Motor neuron (in vitro differentiated cells): ENCODE measurements around the gene INTS7. TPM values are rescaled to one million over a fixed set of nuclear protein-coding genes. Genes with fewer than 3 reads are reported as not detected.

Experiments
- ATAC-seq, 8 experiments: fragments of 200-7000 bp; cut with Tn5 transposase; replicated peaks in 6 of 8; 2 replicates each; pipeline ENCODE4 v1.8.0; 2021; ENCODE audit warnings: mild to moderate bottlenecking in 8 of 8, moderate library complexity in 8 of 8
- H3K27ac ChIP-seq, 2 donors: fragments of 250-450 bp; sonication (Bioruptor Pico); 2 replicates each; pipeline ENCODE4 v1.9.0; 2021; ENCODE audit warnings: antibody characterized with exemption in 2 of 2, mild to moderate bottlenecking in 2 of 2, moderate library complexity in 1 of 2
- H3K4me1 ChIP-seq, 2 donors: fragments of 250-450 bp; sonication (Bioruptor Pico); replicated peaks in 1 of 2; 2 replicates each; pipeline ENCODE4 v1.6.1; 2021; ENCODE audit warnings: antibody characterized with exemption in 2 of 2, mild to moderate bottlenecking in 2 of 2, moderate library complexity in 1 of 2
- H3K4me3 ChIP-seq, 5 donors: fragments of 250-450 bp; sonication (Bioruptor Pico); 2 replicates each; pipeline ENCODE4 v1.9.0; 2021; ENCODE audit warnings: antibody characterized with exemption in 5 of 5, mild to moderate bottlenecking in 5 of 5, moderate library complexity in 4 of 5
- WGBS, 10 experiments: fragments of 450-650 bp; shearing (Covaris generic); methylation state at CpG; one replicate each; pipeline ENCODE4 v1.0.0; 2022; 5-methylcytosine and 5-hydroxymethylcytosine counted together
- in situ Hi-C, 9 experiments: fragments of 400-800 bp; cut with MboI; loops; one replicate each; pipeline ENCODE4 v1.15.0; 2021; ENCODE audit warnings: low sequenced_read_pairs in 9 of 9, low pct_unique_long_range_greater_than_20kb in 2 of 9; ENCODE audit not compliant: unreplicated experiment in 9 of 9
- total RNA-seq, 8 experiments: library from RNA; unstranded; fragments of 300-600 nt; gene quantifications; 2 replicates each; pipeline versions ENCODE4 v1.2.3 to v1.2.4, GENCODE V29; 2022

Gene INTS7
- total RNA-seq, 8 experiments from 2014 or later, result 12.1 to 31.7 (median 13.8) TPM

- ATAC-seq, result no peak
- in situ Hi-C loops, result no loop called here
- WGBS, 10 experiments, result 0 to 100% (median 70%) methylated on average over 1 to 2 of the region's 2 CpGs; no CpG with 5 or more reads in 1 of the 10 experiments
Observed at GRCh38 chr1:211903490-211904245, 131.7 kb downstream of the INTS7 start.

GRCh38 chr1:211902624-211903291, 132.6 kb downstream of the INTS7 start:
- 34 to 100% (median 90%) methylated on average over 1 to 4 of the region's 4 CpGs; no CpG with 5 or more reads in 4 of the 10 experiments for WGBS, 10 experiments
- Histone ChIP-seq H3K4me3 (no peak overlapping the region), H3K27ac (no peak overlapping the region), H3K4me1 (no peaks in the 10 kb centered on the region)
- no peak for ATAC-seq
- in situ Hi-C loops, result no loop called here

More at GRCh38 chr1:211903490-211904245, 131.7 kb downstream of the INTS7 start:
- no peaks in the 10 kb centered on the region for H3K4me1 ChIP-seq
- H3K4me3 ChIP-seq, result no peak overlapping the region
- H3K27ac ChIP-seq, result no peak overlapping the region

GRCh38 chr1:211901945-211902344, 133.4 kb downstream of the INTS7 start:
- no peak overlapping the region for H3K4me3 ChIP-seq
- H3K27ac ChIP-seq, result no peak overlapping the region
- ATAC-seq, result no peak
- WGBS, 10 experiments, result 60 to 100% (median 82%) methylated on average over 1 to 2 of the region's 2 CpGs; no CpG with 5 or more reads in 5 of the 10 experiments
- in situ Hi-C loops, result no loop called here
- no peaks in the 10 kb centered on the region for H3K4me1 ChIP-seq

GRCh38 chr1:211900441-211900840, 134.9 kb downstream of the INTS7 start:
- H3K4me3 ChIP-seq, result no peak overlapping the region
- 0 to 100% (median 89%) methylated on average over 1 to 2 of the region's 2 CpGs for WGBS, 10 experiments
- no peak overlapping the region for H3K27ac ChIP-seq
- in situ Hi-C loops, result no loop called here
- H3K4me1 ChIP-seq, result no peaks in the 10 kb centered on the region
- ATAC-seq, result no peak

- 28 to 95% (median 84%) methylated on average over 4 to 9 of the region's 9 CpGs; no CpG with 5 or more reads in 1 of the 10 experiments for WGBS, 10 experiments
- ATAC-seq, result peak in 3 of 8 experiments; percentile 8 to 90 (median 82)
- Histone ChIP-seq H3K27ac (no peak overlapping the region), H3K4me1 (no peaks in the 10 kb centered on the region), H3K4me3 (no peak overlapping the region)
- in situ Hi-C loops, result no loop called here
Observed at GRCh38 chr1:211896958-211897357, 138.4 kb downstream of the INTS7 start.

- in situ Hi-C loops, result no loop called here
- no peak for ATAC-seq
Observed at GRCh38 chr1:211895126-211895759, 140.1 kb downstream of the INTS7 start.

GRCh38 chr1:211894312-211894711, 141.0 kb downstream of the INTS7 start:
- in situ Hi-C loops, result no loop called here
- WGBS, 10 experiments, result 60 to 95% (median 81%) methylated on average over 2 to 5 of the region's 5 CpGs; no CpG with 5 or more reads in 3 of the 10 experiments
- H3K27ac ChIP-seq, result no peak overlapping the region
- no peaks in the 10 kb centered on the region for H3K4me1 ChIP-seq
- ATAC-seq, result no peak
- no peak overlapping the region for H3K4me3 ChIP-seq

More at GRCh38 chr1:211895126-211895759, 140.1 kb downstream of the INTS7 start:
- H3K4me3 ChIP-seq, result no peak overlapping the region
- no peak overlapping the region for H3K27ac ChIP-seq
- no peaks in the 10 kb centered on the region for H3K4me1 ChIP-seq
- WGBS, 10 experiments, result 39 to 90% (median 74%) methylated on average over 2 to 3 of the region's 3 CpGs; no CpG with 5 or more reads in 2 of the 10 experiments

- H3K4me1 ChIP-seq, result no peaks in the 10 kb centered on the region
- 0 to 90% (median 70%) methylated on average over 1 to 5 of the region's 5 CpGs for WGBS, 10 experiments
- ATAC-seq, result peak in 4 of 8 experiments; percentile 31 to 58 (median 46)
- H3K27ac ChIP-seq, result no peak overlapping the region
- no peak overlapping the region for H3K4me3 ChIP-seq
- in situ Hi-C loops, result no loop called here
Observed at GRCh38 chr1:211893260-211893659, 142.1 kb downstream of the INTS7 start.

- no peak overlapping the region for H3K27ac ChIP-seq
- WGBS, 10 experiments, result 40 to 92% (median 79%) methylated on average over 1 to 3 of the region's 3 CpGs; no CpG with 5 or more reads in 1 of the 10 experiments
- no peaks in the 10 kb centered on the region for H3K4me1 ChIP-seq
- ATAC-seq, result no peak
- in situ Hi-C loops, result no loop called here
- no peak overlapping the region for H3K4me3 ChIP-seq
Observed at GRCh38 chr1:211892577-211892976, 142.8 kb downstream of the INTS7 start.

GRCh38 chr1:211891708-211892107, 143.6 kb downstream of the INTS7 start:
- 0 to 94% (median 80%) methylated on average over 1 of the region's 1 CpG; no CpG with 5 or more reads in 1 of the 10 experiments for WGBS, 10 experiments
- H3K4me1 ChIP-seq, result no peaks in the 10 kb centered on the region
- no peak for ATAC-seq
- no peak overlapping the region for H3K27ac ChIP-seq
- H3K4me3 ChIP-seq, result no peak overlapping the region
- in situ Hi-C loops, result no loop called here

Other genes starting within 250 kb of the INTS7 start
- gene LPGAT1, start 204.8 kb downstream of the INTS7 start, total RNA-seq, result 10 to 100 TPM; 25.1 to 41.3 (median 31.9) TPM
- 10 to 100 TPM in 3 of 8 experiments, 1 to 10 TPM in 5; 1.1 to 32.5 (median 3.0) TPM for gene DTL, start 191 bp upstream of the INTS7 start, total RNA-seq
- gene PPP2R5A, start 249.9 kb upstream of the INTS7 start, total RNA-seq, result 10 to 100 TPM in 4 of 8 experiments, 1 to 10 TPM in 4; 6.3 to 14.6 (median 10.1) TPM